ENCODE measurements around the gene JUND.

GRCh38 chr19:18264971-18265540 lies 16.4 kb downstream of the JUND start:
- TF ChIP-seq, protein P1, sequence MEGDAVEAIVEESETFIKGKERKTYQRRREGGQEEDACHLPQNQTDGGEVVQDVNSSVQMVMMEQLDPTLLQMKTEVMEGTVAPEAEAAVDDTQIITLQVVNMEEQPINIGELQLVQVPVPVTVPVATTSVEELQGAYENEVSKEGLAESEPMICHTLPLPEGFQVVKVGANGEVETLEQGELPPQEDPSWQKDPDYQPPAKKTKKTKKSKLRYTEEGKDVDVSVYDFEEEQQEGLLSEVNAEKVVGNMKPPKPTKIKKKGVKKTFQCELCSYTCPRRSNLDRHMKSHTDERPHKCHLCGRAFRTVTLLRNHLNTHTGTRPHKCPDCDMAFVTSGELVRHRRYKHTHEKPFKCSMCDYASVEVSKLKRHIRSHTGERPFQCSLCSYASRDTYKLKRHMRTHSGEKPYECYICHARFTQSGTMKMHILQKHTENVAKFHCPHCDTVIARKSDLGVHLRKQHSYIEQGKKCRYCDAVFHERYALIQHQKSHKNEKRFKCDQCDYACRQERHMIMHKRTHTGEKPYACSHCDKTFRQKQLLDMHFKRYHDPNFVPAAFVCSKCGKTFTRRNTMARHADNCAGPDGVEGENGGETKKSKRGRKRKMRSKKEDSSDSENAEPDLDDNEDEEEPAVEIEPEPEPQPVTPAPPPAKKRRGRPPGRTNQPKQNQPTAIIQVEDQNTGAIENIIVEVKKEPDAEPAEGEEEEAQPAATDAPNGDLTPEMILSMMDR (conservative IDR thresholded peaks at IDR 0.05; ENCODE audit: low read length): no peak
- TF ChIP-seq EZH2phosphoT487 (IDR thresholded peaks at IDR 0.05; ENCODE audit: borderline replicate concordance, low read depth, low read length): no peak

Data from OCI-LY7 (cell line).